ENCODE measurements around the gene BRF1. TPM values are rescaled to one million over a fixed set of nuclear protein-coding genes. Genes with fewer than 3 reads are reported as not detected.

Gene BRF1
- total RNA-seq, 2 experiments from 2014 or later, result 49.5 to 50.4 TPM

DNA sequence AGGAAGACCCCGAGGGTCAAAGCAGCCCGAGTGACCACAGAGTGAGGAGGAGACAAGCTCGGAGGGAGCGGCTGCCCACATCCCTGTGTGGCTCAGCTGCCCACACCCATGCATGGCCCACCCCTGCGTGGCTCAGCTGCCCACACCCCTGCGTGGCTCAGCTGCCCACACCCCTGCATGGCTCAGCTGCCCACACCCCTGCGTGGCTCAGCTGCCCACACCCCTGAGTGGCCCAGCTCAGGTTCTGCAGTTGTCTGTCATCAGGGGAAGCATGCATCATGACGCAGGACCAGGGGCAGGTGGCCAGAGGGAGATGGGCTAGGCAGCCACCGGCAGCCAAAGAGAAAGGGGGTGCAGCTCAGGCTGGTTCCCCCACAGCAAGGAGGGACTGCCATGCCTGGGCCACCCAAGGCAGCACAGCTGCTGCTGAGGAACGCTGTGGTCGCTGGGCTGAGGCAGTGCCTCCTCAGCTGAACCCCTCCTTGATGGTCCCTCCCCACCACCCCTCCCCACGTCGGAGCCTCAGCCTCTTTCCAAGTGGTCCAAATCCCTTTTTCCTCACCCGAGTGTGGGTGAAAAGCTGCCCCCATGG lies 86.4 kb downstream of the BRF1 start:
- Mint-ChIP-seq H3K4me3 (no peak overlapping the region), H3K27me3 (no peaks in the 10 kb centered on the region), H3K27ac (no peak overlapping the region), H3K36me3 (peaks cover 12% of the 10 kb centered on the region), H3K9me3 (no peaks in the 10 kb centered on the region), H3K4me1 (peaks cover 6% of the 10 kb centered on the region)
- ATAC-seq (ENCODE audit: low read depth), result no peak
- POLR2A ChIA-PET, result interaction anchor here (0.6 kb wide), 1 partner anchor 18 kb away, joined by 3 read pairs; no protein-coding TSS in a partner anchor
- DNase-seq, result no peak

DNA sequence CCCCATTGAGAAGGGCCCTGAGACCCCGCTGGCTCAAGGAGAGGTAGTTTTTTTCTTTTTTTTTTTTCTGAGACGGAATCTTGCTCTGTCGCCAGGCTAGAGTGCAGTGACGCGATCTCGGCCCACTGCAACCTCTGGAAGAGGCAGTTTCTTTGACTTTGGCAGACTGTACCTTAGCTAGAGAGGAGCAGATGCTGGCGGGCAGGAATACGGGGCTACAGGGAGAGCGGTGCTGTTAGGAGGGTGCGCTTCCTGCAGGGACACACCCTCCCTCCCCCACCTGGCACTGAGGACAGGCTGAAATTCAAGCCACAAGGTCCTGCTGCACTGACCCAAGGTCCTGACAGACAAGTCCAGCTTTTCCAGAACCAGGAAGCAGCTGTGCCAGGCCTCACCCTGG lies 87.4 kb downstream of the BRF1 start:
- H3K27me3 Mint-ChIP-seq, result no peaks in the 10 kb centered on the region
- H3K4me3 Mint-ChIP-seq, result no peak overlapping the region
- ATAC-seq (ENCODE audit: low read depth), result no peak
- peaks cover 6% of the 10 kb centered on the region for H3K4me1 Mint-ChIP-seq
- POLR2A ChIA-PET, result interaction anchor here (1.1 kb wide), 1 partner anchor 35 kb away, joined by 3 read pairs; the partner anchor contains the start of gene BTBD6
- no peak overlapping the region for H3K27ac Mint-ChIP-seq
- no peaks in the 10 kb centered on the region for H3K9me3 Mint-ChIP-seq
- peaks cover 10% of the 10 kb centered on the region for H3K36me3 Mint-ChIP-seq
- no peak for DNase-seq

DNA sequence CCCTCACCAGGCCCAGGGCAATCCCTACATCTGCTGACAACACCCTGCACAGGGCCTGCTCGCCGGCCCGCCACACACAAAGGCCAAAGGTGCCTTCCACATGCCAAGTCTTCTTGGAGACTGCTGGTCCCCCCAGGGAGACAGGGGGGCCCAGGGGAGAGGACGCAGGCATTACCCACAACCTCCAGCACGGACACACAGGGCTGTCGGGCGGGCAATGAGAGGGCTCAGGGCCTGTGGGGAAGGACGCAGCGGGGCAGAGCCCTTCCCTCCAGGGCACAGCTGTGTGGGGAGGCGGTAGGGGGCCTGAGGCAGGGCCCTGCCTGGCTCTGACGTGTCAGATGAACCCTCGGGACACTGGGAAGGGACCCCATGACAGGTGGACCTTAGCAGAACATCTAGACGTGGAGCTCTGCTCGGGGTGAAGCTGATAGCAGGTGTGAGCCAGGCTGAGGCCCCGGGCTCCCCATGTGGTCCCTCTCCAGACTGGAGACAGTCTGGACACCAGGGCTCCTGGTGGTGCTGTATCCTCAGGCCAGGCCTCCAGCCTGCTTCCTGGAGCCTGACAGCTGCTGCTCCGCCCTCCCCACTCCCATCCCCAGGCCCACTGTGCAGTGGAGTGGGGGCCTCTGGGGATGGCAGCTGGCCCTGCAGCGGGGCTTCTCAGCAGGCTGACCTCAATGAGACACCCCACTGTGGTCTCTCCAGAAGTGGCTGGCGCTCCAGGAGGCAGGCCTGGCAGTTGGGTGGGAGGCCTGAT lies 88.1 kb downstream of the BRF1 start:
- Mint-ChIP-seq H3K4me3 (no peak overlapping the region), H3K36me3 (peaks cover 10% of the 10 kb centered on the region), H3K27ac (no peak overlapping the region), H3K27me3 (no peaks in the 10 kb centered on the region), H3K9me3 (no peaks in the 10 kb centered on the region), H3K4me1 (peaks cover 6% of the 10 kb centered on the region)
- ATAC-seq (ENCODE audit: low read depth) (no peak), DNase-seq (no peak)
- POLR2A ChIA-PET, result interaction anchor here (1.1 kb wide), 1 partner anchor 36 kb away, joined by 3 read pairs; the partner anchor contains the start of gene BTBD6

DNA sequence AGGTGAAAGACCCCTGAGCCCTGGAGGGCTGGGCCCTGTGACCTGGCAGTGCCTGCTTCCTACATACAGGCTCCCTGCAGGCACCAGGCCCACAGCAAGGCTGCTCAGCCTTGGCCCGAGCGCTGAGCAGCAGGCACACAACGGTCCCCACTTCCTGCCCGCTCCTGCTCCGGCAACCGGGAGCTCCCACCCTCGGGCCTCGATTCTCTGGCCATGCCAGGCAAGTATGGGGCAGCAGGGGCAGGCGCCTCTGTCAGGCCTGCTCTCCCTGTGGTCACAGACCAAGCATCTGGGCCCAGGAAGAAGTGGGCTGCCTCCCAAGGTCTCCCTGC lies 89.1 kb downstream of the BRF1 start:
- ATAC-seq (ENCODE audit: low read depth), result no peak
- no peak for DNase-seq
- no peaks in the 10 kb centered on the region for H3K9me3 Mint-ChIP-seq
- H3K36me3 Mint-ChIP-seq, result peaks cover 10% of the 10 kb centered on the region
- peaks cover 6% of the 10 kb centered on the region for H3K4me1 Mint-ChIP-seq
- H3K27me3 Mint-ChIP-seq, result no peaks in the 10 kb centered on the region
- POLR2A ChIA-PET, result no interaction called here
- H3K4me3 Mint-ChIP-seq, result no peak overlapping the region
- no peak overlapping the region for H3K27ac Mint-ChIP-seq

DNA sequence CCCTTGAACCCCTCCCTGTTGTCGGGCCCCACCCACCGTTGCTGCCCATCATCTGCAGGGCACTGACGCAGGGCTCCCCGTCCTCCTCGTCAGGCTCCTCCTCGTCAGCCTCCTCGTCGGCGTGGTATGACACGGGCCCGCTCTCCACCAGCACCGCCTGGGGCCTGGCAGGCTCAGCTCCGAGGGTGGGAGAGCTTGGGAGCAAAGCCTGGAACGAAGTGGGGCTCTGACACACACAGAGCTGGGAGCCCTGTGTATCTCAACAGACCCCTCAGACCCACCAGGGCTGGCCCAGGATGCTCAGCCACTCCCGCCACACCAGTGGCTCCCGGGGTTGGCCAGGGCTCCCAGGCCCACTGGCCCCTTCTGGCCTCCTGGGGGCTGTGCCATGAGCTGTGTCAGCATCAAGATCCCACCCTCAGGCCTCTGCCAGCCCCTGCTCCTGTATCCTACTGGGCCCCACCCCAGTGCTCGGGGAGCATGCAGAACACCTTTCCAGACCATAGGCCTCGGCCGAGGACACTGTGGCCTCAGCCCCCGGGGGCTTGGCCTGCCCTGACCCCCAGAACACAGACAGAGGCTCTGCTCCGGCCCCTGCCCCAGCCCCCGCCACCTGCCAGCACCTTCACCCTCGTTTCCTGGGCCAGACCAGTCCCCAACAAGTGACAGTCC lies 89.6 kb downstream of the BRF1 start:
- Mint-ChIP-seq H3K27ac (no peak overlapping the region), H3K27me3 (no peaks in the 10 kb centered on the region), H3K36me3 (peaks cover 10% of the 10 kb centered on the region), H3K4me3 (no peak overlapping the region), H3K9me3 (no peaks in the 10 kb centered on the region), H3K4me1 (peaks cover 6% of the 10 kb centered on the region)
- POLR2A ChIA-PET, result no interaction called here
- ATAC-seq (ENCODE audit: low read depth) (no peak), DNase-seq (no peak)

DNA sequence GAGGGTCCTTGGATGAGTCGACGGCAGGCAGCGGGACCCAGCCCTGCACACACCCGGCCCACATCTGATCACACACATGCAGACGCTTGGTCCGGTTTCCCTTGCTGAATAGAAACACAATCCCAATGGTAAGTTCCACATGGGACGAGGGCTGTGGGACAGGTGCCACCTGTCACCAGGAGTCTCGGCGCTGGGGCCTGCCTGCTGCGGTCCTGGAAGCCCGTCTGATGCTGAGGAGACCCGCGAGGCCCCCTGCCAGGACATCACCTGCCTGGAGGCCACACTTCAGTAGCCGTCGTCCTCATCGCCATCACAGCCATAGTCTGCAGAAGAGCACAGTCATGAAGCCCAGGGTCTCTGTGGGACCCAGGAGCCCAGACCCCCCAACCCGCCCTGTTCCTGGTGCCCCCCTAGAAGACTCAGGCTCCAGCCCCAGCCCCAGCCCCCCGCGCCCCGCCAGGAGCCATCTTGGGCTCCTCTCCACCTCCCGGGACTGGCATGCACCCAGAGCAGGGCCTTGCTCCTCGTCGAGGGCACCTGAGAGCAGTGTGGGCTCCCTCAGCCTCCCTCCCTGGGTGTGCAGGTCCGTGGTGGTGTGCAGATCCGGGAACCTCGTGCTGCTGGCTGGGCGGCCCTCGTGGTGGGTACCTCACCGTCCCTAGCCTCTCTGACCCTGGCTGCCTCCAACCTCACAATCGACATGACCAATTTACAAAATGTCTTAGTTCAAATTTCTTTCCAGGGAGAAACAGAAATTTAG lies 90.4 kb downstream of the BRF1 start:
- Mint-ChIP-seq H3K27ac (no peak overlapping the region), H3K9me3 (no peaks in the 10 kb centered on the region)

DNA sequence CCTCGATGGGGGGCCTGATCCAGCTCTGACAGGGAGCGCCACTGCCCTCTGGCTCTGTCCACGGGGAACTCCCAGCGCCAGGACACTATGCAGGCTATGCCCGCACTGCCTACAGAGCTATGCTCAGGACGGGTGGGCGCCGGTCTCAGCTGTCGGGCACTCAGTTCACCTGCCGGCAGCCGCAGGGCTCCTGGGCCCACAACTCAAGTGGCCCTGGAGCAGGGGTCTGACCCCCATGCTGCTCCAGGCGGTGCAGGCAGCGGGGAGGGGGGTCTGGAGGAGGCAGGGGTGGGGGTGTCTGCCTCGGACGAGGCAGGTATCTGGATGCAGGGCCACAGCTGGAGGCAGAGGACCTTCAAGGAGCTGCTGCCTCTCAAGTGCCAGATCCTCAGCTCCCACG lies 91.2 kb downstream of the BRF1 start:
- no peak overlapping the region for H3K27ac Mint-ChIP-seq
- no peaks in the 10 kb centered on the region for H3K4me1 Mint-ChIP-seq
- DNase-seq (no peak), ATAC-seq (ENCODE audit: low read depth) (no peak)
- no peaks in the 10 kb centered on the region for H3K36me3 Mint-ChIP-seq
- POLR2A ChIA-PET, result no interaction called here
- H3K4me3 Mint-ChIP-seq, result no peak overlapping the region
- no peaks in the 10 kb centered on the region for H3K27me3 Mint-ChIP-seq
- no peaks in the 10 kb centered on the region for H3K9me3 Mint-ChIP-seq

More for the DNA sequence above, 90.4 kb downstream of the BRF1 start:
- Mint-ChIP-seq H3K27me3 (no peaks in the 10 kb centered on the region), H3K4me3 (no peak overlapping the region), H3K4me1 (peaks cover 6% of the 10 kb centered on the region), H3K36me3 (peaks cover 5% of the 10 kb centered on the region)
- ATAC-seq (ENCODE audit: low read depth), result no peak
- POLR2A ChIA-PET, result no interaction called here
- no peak for DNase-seq

DNA sequence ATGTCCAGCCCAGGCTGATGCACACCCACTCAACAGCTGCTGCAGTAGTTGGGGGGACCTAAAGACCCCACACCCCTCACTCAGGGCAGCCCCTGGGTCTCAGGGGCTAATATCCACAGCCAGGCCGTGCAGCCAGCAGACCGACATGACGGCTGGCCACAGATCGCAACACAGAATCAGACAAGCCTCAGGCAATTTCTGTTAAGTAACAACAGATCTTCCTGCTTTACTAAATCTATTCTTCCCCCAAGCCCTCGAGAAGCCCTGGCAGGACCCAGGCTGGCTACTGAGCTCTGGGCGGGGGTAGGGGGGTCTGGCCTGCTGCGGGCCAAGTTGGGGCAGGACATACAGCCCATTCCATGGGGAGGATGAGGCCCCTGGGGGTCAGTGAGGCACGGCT lies 91.7 kb downstream of the BRF1 start:
- Mint-ChIP-seq H3K27me3 (no peaks in the 10 kb centered on the region), H3K9me3 (no peaks in the 10 kb centered on the region), H3K36me3 (no peaks in the 10 kb centered on the region), H3K27ac (peak overlapping the region; percentile 60), H3K4me1 (peaks cover 2% of the 10 kb centered on the region), H3K4me3 (no peak overlapping the region)
- POLR2A ChIA-PET, result no interaction called here
- ATAC-seq (ENCODE audit: low read depth) (no peak), DNase-seq (no peak)

DNA sequence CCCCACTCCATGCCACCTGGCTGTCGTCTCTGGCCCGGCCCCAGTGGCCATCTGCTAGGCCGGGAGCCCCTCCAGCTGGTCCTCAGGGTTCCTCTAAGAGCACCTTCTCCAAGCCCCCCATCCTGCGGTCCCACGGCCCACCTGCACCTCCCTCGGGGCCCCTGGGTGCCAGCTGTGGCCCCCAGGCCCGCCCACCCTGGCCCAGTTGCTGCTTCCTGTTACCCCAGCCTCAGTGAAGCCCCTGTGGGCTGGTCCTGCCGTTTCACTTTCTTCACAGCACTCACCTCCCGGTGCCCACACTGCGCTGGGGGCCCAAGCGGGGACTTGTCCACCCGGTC lies 92.1 kb downstream of the BRF1 start:
- Mint-ChIP-seq H3K27ac (peak overlapping the region; percentile 60), H3K27me3 (no peaks in the 10 kb centered on the region), H3K4me3 (no peak overlapping the region), H3K36me3 (no peaks in the 10 kb centered on the region), H3K9me3 (no peaks in the 10 kb centered on the region), H3K4me1 (peaks cover 2% of the 10 kb centered on the region)
- ATAC-seq (ENCODE audit: low read depth) (no peak), DNase-seq (no peak)
- POLR2A ChIA-PET, result no interaction called here

DNA sequence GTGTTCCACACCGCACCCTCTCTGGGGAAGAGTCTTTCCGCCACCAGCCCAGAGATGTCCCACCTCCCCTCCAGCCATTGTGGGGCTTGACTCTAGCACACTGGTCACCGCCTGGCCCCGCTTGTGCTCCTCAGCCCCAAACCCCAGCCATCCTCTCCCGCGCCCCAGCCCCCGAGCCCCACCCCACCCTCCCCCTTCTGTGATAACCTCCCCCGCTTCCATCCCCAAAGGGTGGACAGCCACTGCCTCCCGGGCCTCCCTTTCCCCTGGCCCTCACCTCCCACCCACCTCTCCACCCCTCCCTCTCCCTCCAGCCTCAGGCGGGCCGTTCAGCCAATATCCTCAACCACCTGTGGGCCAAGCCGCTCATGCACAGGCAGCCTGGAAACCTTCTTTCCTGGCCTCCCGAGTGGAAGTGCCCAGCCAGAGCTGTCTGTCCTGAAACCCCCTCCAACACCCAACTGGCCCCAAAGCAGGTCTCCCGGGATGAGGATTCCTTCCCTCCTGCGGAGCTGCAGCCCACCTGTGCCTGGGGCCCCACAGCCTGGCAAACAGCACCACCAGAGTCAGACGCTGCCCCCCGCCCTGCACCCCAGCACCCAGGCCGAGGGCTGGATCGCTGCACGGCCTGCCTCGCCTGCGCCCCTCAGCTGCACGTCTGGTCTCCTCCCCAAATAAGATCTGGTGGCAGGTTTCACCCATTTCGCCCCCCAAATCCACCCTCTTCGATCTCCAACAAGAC lies 92.6 kb downstream of the BRF1 start:
- POLR2A ChIA-PET, result no interaction called here

DNA sequence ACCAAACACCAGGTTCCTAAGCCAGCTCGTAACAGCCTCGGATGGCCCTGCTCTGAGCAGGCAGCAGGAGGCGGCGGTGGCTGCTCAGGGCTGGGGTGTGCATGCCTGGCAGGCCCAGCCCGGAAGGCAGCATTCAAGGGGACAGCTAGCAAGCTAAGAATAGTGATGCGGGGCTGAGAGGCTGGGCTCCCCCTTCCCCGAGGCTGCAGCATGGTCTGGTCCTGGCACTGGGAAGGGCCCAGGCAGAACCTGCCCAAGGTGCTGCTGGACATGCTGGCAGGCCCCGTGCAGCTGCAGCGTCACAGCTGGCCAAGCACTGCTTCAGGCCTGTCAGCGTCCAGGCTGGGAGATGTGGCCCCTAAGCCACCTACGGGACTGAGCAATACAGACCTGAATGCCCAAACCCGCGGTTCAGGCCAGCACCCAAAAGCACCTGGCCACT lies 93.3 kb downstream of the BRF1 start:
- ATAC-seq (ENCODE audit: low read depth) (no peak), DNase-seq (no peak)
- Mint-ChIP-seq H3K27ac (no peak overlapping the region), H3K36me3 (no peaks in the 10 kb centered on the region), H3K9me3 (no peaks in the 10 kb centered on the region), H3K4me1 (peaks cover 6% of the 10 kb centered on the region), H3K4me3 (no peak overlapping the region), H3K27me3 (no peaks in the 10 kb centered on the region)
- POLR2A ChIA-PET, result no interaction called here

More for the DNA sequence above, 92.6 kb downstream of the BRF1 start:
- H3K9me3 Mint-ChIP-seq, result no peaks in the 10 kb centered on the region
- no peak overlapping the region for H3K27ac Mint-ChIP-seq
- H3K36me3 Mint-ChIP-seq, result no peaks in the 10 kb centered on the region
- no peaks in the 10 kb centered on the region for H3K27me3 Mint-ChIP-seq
- peaks cover 2% of the 10 kb centered on the region for H3K4me1 Mint-ChIP-seq
- no peak for DNase-seq
- H3K4me3 Mint-ChIP-seq, result no peak overlapping the region
- ATAC-seq (ENCODE audit: low read depth), result no peak

DNA sequence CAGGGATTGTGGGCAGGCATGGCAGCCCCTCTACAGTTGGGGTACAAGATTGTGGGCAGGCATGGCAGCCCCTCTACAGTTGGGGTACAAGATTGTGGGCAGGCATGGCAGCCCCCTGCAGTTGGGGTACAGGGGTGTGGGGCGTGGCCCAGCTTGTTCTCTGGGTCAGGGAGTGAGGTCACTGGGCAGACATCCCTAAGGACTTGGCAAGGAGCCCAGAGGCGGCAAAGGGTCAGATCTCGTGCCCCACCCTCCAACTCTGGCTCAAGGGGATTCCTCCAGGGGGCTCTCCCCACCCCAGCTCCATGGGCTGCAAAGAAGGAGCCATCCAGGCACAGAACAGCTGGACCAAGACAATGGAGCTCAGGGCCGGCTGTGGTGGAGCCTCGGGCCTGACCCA lies 93.9 kb downstream of the BRF1 start:
- no peak overlapping the region for H3K27ac Mint-ChIP-seq
- DNase-seq, result no peak

DNA sequence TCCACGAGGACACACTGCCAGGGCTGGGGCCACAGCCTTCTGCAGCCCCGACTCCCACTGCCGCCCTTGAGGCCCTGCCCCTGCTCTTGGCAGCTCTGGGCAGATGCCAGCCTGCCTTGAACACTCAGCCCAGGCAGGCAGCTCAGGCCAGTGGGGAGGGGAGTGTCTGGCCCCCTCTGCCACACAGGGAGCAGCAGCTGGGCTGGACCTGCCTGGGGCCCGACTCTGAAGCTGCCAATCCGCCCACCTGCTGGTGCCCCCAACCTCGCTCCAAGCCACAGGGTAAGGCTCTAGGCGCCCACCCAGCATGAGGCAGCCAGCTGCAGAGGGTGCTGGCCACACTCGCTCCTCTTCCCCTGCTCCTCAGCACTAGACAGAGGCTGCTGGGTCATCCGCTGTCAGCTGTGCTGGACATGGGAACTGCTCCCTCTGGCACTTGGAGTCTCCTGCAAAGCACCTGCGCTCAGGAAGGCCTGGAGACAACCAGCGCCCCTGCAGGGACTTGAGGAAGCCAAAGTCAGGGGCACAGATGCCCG lies 95.1 kb downstream of the BRF1 start:
- DNase-seq (no peak), ATAC-seq (ENCODE audit: low read depth) (no peak)
- Mint-ChIP-seq H3K27ac (no peak overlapping the region), H3K4me1 (peaks cover 14% of the 10 kb centered on the region), H3K27me3 (no peaks in the 10 kb centered on the region), H3K36me3 (no peaks in the 10 kb centered on the region), H3K9me3 (no peaks in the 10 kb centered on the region), H3K4me3 (no peak overlapping the region)
- POLR2A ChIA-PET, result no interaction called here

More for the DNA sequence above, 93.9 kb downstream of the BRF1 start:
- POLR2A ChIA-PET, result no interaction called here
- Mint-ChIP-seq H3K27me3 (no peaks in the 10 kb centered on the region), H3K4me3 (no peak overlapping the region), H3K9me3 (no peaks in the 10 kb centered on the region), H3K36me3 (no peaks in the 10 kb centered on the region), H3K4me1 (peaks cover 11% of the 10 kb centered on the region)
- no peak for ATAC-seq (ENCODE audit: low read depth)
